Putamen (tissue), 1 donor: ENCODE results near the gene KANSL1.
"Not testable (repeated sequence)": the region's sequence is repeated elsewhere in the genome, so short reads cannot be mapped to it uniquely, and the experiment has no call there.

Experiments
- DNase-seq: peaks from one replicate; pipeline ENCODE4 v3.0.0-alpha.2; 2016; ENCODE audit warnings: low spot score

The KANSL1 gene

GRCh38 chr17:46192189-46192438 lies 1.1 kb downstream of the KANSL1 start:
- no peak for DNase-seq

- DNase-seq = peak; percentile 78
These were observed 1.7 kb downstream of the KANSL1 start for GRCh38 chr17:46191322-46192188.

- no peak for DNase-seq
These were observed 2.5 kb downstream of the KANSL1 start for GRCh38 chr17:46190763-46191162.

GRCh38 chr17:46186827-46187235 lies 6.4 kb downstream of the KANSL1 start:
- DNase-seq = not testable (repeated sequence)

GRCh38 chr17:46184696-46185095 lies 8.5 kb downstream of the KANSL1 start:
- DNase-seq = no peak

GRCh38 chr17:46183383-46183782 lies 9.8 kb downstream of the KANSL1 start:
- DNase-seq = not testable (repeated sequence)

GRCh38 chr17:46182961-46183360 lies 10.3 kb downstream of the KANSL1 start:
- no peak for DNase-seq

GRCh38 chr17:46181940-46182339 lies 11.3 kb downstream of the KANSL1 start:
- DNase-seq = no peak

GRCh38 chr17:46181316-46181715 lies 11.9 kb downstream of the KANSL1 start:
- DNase-seq = not testable (repeated sequence)

GRCh38 chr17:46180892-46181274 lies 12.3 kb downstream of the KANSL1 start:
- DNase-seq = no peak

GRCh38 chr17:46180185-46180891 lies 12.9 kb downstream of the KANSL1 start:
- DNase-seq = not testable (repeated sequence)

- no peak for DNase-seq
These were observed 13.7 kb downstream of the KANSL1 start for GRCh38 chr17:46179375-46179999.

- DNase-seq = no peak
These were observed 14.5 kb downstream of the KANSL1 start for GRCh38 chr17:46178550-46179214.

GRCh38 chr17:46176975-46177374 lies 16.3 kb downstream of the KANSL1 start:
- no peak for DNase-seq

GRCh38 chr17:46175891-46176290 lies 17.3 kb downstream of the KANSL1 start:
- DNase-seq = no peak

- DNase-seq = no peak
These were observed 20.1 kb downstream of the KANSL1 start for GRCh38 chr17:46173153-46173552.

- no peak for DNase-seq
These were observed 21.3 kb downstream of the KANSL1 start for GRCh38 chr17:46171939-46172338.

GRCh38 chr17:46170639-46171429 lies 22.4 kb downstream of the KANSL1 start:
- no peak for DNase-seq

GRCh38 chr17:46169913-46170638 lies 23.2 kb downstream of the KANSL1 start:
- no peak for DNase-seq

- no peak for DNase-seq
These were observed 25.2 kb downstream of the KANSL1 start for GRCh38 chr17:46167826-46168569.
